ENCODE results near the gene TLL1. TPM values are rescaled to one million over a fixed set of nuclear protein-coding genes. Genes with fewer than 3 reads are reported as not detected.

Gene TLL1
- total RNA-seq, 1 experiment from 2014 or later: not detected

- Histone ChIP-seq H3K23me2 (ENCODE audit: insufficient read length, low read depth, low read length, poor library complexity, severe bottlenecking) (no peaks in the 10 kb centered on the region), H2BK120ac (ENCODE audit: low read depth, low read length, poor library complexity, severe bottlenecking) (no peak overlapping the region), H3K4me2 (ENCODE audit: insufficient read depth, insufficient read length, low read length) (no peak overlapping the region), H4K91ac (ENCODE audit: insufficient read length, low read depth, low read length) (no peak overlapping the region), H3K14ac (ENCODE audit: insufficient read depth, low read length) (no peak overlapping the region), H3K79me2 (ENCODE audit: insufficient read depth, low read length) (no peaks in the 10 kb centered on the region), H2BK12ac (ENCODE audit: insufficient read length, low read depth, low read length) (no peak overlapping the region), H4K8ac (replicated peaks; ENCODE audit: insufficient read length, low read depth, low read length) (no peak overlapping the region), H2BK5ac (ENCODE audit: insufficient read length, low read length) (no peak overlapping the region), H3K27ac (ENCODE audit: insufficient read length, low read depth, low read length) (no peak overlapping the region), H3T11ph (ENCODE audit: low read length) (no peak overlapping the region), H3K79me1 (ENCODE audit: insufficient read depth, low read depth, low read length, poor library complexity, severe bottlenecking) (no peaks in the 10 kb centered on the region), H2AK5ac (ENCODE audit: insufficient read length, low read length) (no peak overlapping the region), H3K9me3 (ENCODE audit: control insufficient read depth, low read depth, low read length) (no peaks in the 10 kb centered on the region), H2BK15ac (ENCODE audit: low read depth, low read length) (no peak overlapping the region), H3K56ac (ENCODE audit: insufficient read length, low read depth, low read length) (no peak overlapping the region), H2BK20ac (ENCODE audit: low read depth, low read length, poor library complexity, severe bottlenecking) (no peak overlapping the region), H3K9ac (ENCODE audit: extremely low read depth, insufficient read length, low read length) (no peak overlapping the region), H2AFZ (ENCODE audit: low read length) (no peak overlapping the region), H3K4me1 (ENCODE audit: insufficient read depth, low read length) (no peaks in the 10 kb centered on the region), H4K20me1 (ENCODE audit: control insufficient read depth, insufficient read depth, insufficient read length) (no peaks in the 10 kb centered on the region), H3K4ac (ENCODE audit: low read depth, low read length) (no peak overlapping the region), H3K23ac (ENCODE audit: insufficient read length, low read depth, low read length) (no peak overlapping the region), H3K18ac (ENCODE audit: insufficient read length, low read depth, low read length) (no peak overlapping the region), H4K5ac (ENCODE audit: insufficient read length, low read depth, low read length) (no peak overlapping the region), H3K27me3 (ENCODE audit: insufficient read depth, low read length) (no peaks in the 10 kb centered on the region)
- no peak overlapping the region for H3K4me3 Mint-ChIP-seq
- no peak for TF ChIP-seq CTCF (conservative IDR thresholded peaks at IDR 0.05)
- no peak for DNase-seq
- no CpG with 5 or more reads among the region's 9 CpGs for WGBS (ENCODE audit: extremely low coverage, insufficient read length, low lambda C conversion rate)
- H3K4me1 Mint-ChIP-seq: no peaks in the 10 kb centered on the region
- H3K27me3 Mint-ChIP-seq (ENCODE audit: low read depth): no peaks in the 10 kb centered on the region
- no peak overlapping the region for H3K27ac Mint-ChIP-seq
- no peaks in the 10 kb centered on the region for H3K36me3 Mint-ChIP-seq (ENCODE audit: insufficient read depth in 1 of 3, low read depth in 3 of 3)
- H3K9me3 Mint-ChIP-seq: no peaks in the 10 kb centered on the region
These were observed 148.6 kb downstream of the TLL1 start for GRCh38 chr4:166021617-166022016.
